ENCODE results near the gene ABR.

The ABR gene

DNA sequence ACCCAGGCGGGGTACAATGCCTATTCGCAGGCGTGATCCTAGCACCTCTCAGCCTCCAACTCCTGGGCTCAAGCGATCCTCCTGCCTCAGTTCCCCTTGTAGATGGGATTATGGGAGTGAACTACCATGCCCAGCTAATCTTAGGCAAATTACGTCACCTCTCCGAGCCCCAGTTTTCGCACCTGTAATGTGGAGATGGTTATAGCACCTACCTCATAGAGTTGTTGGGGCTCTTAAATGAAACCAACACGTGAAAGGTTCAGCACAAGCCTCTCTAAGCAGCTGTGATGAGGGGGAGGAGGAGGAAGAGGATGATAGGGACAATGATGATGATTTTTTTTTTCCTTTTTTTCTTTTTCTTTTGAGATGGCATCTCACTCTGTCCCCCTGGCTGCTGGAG is 59.9 kb downstream of the ABR start:
- DNase-seq: no peak

DNA sequence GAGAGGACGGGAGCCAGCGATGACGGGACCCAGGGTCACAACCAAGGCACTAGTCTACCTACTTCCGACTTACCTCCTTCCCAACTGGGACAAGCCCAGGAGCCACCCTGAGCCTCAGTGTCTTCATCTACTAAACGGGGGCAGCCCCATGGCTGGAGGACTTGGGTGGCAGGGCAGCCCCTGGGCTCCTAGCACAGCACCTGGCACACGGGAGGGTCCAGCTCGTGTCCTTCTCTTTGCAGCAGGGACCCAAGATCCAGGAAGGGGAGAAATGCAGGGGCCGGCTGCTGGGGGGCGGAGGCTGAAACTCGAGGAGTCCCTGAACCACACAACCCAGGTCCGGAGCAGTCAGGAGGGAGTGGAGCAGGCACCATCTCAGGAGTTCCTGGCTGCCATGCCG is 63.2 kb downstream of the ABR start:
- no peak for DNase-seq

DNA sequence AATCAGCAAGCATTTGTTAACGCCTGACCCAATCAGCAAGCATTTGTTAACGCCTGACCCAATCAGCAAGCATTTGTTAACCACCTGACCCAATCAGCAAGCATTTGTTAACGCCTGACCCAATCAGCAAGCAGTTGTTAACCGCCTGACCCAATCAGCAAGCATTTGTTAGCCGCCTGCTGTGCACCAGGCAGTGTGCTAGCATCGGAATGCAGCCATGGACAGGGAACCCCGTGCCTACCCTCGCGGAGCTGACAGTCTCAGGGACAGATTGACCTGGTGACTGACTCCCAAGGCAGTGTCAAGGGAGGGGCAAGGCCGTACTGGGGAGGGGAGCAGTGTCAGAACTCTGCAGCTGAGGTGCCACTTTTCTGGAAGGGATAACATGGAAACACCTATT is 66.9 kb downstream of the ABR start:
- peak in 1 of 5 experiments; percentile 36 for DNase-seq

DNA sequence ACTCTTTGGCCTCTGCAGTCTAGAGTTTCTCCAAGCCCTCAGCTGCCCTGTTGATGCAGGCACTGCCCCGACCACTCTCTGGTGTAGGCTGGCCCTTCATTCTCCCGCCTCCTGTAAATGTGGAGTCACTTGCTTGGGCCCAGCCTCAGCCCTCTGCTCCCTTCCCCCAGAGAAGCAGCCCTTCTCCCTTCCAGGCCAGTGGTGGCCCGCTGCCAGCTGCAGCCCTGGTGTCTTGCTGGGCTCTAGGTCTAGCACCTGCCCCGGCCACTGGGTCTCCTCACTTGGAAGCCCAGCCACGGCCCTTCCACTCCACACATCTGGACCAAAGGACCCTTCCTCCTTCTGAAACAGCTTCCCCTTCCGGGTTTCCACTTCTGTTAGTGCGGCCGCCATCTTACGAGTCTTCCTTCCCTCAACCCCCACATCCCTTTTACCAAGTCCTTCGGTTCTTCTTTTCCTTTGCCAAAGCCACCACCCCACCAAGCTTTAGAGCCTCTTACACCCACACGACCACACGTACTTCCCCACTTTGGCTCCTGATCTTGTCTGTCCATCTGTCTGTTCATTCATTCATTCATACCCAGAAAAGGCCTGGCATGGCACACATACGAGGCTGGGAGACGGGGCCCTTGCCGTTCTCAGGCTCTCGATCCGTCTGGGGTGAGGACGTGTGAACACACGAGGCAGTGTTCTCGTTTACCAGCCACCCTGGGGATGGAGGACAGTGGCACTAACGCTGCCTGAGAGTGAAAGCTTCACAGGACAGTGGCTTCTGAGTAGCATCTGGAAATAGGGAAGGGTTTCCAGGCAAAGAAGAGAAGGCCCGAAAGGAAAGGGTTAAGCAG is 68.0 kb downstream of the ABR start:
- no peak for DNase-seq

DNA sequence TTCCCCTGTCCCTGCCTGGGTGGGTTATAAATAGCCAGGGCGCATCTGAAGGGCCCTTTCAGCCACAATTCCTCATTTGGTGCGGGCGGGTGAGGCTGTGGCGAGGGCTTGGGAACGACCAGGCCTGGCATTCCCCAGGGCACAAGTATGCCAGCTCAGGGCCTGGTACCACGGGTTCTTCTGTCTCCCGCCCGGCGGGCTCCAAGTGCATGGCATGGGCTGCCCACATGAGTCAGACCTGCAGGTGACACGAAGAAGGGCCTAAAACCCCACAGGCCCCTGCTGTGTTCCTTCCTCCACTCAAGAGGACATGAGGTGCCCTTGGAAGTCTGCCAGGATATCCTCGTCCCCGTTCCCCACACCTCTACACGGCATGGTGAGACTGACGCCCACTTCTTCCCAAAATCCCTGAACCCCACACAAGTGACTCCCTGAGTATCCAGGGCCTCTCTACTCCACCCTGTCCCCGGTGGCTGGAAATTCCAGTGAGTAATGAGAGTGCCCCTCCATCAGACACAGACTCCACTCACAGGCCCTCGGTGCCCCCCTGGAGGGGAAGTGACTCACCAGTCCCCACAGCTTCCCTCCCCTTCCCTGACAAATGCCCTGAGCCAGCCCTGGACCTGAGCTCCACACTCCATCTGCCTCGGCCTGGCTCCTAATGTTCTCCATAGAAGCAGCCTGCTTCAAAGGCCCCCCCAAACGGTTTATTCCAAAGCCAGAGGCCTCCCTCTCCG is 68.8 kb downstream of the ABR start:
- no peak for DNase-seq

DNA sequence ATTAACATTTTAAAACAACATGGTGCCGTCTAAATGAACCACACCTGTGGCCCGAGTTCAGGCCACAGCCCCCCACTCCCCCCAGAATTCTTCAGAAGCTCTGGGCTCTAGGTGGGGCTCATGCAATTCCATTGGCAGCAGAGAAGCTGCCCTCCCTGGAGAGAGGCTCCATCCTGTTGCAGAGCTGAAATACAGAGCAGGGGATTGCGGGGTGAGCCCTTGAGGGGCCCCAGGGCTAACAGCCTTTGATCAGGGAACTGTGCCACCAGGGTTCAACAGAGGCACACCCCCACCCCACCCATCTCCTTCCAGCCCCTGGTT is 69.3 kb downstream of the ABR start:
- no peak for DNase-seq

DNA sequence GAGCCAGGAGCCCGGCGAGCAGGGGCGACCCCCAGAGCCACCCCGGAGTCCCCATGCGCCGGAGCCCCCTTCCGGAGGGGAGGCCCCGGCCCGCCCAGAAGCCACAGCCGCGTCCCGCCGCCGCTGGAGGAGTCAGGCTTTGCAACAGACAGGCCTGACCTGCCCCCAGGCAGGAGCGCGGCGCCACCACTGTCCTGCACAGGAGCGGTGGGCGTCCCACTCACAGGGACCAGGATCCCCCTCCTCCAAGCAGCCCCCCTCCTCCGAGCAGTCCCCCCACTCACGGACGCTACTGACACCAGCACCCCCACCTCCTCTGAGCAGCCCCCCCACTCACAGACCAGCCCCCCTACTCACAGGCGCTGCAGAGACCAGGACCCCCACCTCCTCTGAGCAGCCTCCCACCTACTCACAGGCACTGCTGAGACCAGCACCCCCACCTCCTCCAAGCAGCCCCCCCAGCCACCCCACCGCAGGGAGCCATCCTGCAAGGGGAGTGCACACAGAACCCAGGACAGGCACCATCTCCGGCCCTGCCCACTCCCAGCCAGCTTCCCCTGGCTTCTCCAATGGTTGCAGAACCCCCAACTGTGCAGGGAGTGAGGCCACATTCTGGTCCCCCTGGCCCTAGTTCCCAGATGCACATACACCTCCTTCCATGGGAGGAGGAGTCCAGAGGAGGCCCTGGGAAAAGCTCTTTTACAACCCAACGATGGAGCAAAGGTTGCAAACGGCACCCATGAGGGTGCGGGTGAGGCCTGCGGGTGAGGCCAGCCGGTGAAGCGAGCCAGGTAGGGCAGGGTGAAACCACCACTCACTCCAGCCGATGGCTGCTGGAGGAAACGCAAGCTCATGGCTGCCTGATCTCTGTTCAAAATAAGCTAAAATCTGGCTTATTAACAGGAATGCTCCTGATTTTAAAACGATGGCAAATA is 69.9 kb downstream of the ABR start:
- DNase-seq: peak in 2 of 5 experiments; percentile 13 to 34

DNA sequence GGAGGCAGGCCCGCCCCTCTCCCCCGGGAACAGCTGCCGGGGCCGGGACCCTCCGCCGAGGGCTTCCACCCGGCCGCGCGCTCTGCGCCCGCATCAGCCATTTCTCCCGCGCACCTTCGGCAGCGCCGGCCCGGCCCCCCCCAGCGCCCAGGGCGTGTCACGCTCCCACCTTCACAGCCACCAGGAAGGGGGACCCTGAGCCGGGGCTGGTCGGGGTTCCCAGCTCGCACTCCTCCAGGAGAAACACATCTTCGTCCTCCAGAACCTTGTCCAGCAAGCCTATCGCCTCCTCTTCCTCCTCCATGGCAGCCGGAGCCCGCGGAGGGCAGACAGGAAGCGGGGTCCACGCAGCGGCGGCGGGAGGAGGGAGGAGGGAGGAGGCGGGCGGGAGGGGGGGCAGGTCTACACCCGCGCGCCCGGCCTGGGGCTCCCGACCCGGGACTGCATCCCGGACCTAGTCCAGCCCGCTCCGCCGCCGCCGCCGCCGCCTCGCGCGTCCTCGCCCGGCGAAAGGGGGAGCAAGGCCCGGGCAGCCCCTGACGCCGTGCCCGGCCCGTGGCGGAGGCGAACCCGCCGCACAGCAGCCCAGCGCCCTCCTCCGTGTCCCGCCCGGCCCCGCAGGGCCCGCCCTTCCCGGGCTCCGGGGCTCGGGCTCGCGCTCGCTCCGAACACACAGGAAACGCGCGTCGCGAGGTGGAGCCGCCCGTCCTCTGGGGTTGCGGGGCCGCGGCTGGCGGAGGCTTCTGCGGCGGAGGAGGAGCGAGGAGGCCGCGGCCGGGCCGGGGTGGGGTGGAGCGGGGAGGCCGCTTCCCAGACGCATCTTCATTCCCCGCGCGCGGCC is 70.8 kb downstream of the ABR start:
- peak; percentile 36 to 84 (median 66) for DNase-seq

DNA sequence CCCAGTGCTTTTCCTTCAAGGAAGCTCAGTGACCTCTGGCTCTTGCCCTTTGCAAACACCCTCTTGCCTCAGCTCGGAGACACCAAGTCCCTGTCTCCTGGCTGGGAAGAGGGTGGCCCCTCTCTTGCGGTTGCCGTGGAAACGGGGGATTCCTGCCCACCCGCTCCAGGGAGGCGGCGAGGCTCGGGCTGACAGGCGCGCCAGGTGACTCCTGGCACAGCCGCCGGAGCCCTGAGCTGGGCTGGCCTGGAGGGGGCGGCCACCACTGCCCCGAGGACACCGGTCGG is 71.4 kb downstream of the ABR start:
- DNase-seq: peak in 1 of 5 experiments; percentile 35

DNA sequence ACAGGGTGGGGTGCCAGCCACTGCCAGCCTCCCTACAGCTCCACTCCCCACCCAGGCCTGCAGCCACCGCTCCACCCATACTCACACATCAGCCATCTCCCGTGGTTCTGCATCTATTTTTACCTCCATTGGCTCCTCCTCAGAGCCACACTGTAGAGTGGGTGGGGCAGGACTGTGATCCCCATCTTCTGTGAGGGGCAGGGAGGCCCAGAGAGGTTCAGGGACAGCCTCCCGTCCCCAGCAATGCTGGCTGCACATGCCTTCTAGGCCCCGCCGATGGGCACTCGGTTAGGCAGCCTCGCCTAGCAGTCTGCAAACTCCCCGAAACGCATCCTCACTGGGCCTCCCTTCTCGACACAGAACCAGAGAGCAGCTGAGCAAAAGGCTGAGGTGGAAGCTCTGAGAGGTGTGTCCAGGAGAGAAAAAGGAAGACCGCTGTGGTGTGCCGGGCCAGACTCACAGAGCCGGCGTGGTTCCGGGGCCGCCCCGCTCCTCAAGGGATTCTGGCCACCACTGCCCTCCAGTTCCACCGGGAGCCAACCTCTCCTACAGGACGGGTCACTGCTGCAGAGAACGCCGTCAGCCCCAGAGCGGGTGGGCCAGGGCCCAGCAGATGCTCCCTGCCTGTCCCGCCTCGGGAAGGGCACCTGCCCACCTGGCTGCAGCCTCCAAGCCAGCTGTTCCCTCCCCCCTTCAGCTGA is 71.9 kb downstream of the ABR start:
- DNase-seq: peak in 1 of 5 experiments; percentile 40

DNA sequence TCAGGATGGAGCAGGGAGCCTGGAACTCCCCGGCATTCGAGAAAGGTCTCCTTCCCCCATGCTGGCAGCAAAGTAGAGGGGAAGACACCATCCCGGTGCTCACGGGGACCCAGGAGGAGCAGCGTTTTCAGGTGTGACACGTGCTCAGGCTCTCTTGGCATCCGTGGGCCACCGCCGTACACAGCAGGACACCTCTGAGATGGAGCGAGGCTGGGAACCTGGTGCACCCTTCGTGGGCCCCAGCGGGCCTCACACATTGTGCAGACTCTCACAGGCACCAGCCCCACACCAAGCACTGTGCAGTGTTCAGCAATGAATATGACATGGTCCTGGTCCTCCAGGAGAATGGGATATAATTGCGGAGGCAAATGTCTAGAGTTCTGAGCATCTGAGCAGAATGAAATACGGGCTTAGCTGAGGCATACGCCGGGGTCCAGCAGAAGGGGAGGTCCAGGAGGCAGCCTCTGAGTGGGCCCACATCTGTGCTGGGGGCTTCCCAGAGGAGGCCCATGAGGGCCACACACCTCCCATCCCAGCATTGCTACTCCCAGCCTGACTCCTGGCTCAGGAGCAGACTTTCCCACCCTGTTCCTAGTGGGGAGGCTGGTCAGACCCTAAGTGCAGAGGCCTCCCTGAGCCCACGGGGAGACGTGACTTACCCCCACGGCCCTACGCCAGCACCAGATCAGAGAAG is 72.6 kb downstream of the ABR start:
- DNase-seq: no peak

DNA sequence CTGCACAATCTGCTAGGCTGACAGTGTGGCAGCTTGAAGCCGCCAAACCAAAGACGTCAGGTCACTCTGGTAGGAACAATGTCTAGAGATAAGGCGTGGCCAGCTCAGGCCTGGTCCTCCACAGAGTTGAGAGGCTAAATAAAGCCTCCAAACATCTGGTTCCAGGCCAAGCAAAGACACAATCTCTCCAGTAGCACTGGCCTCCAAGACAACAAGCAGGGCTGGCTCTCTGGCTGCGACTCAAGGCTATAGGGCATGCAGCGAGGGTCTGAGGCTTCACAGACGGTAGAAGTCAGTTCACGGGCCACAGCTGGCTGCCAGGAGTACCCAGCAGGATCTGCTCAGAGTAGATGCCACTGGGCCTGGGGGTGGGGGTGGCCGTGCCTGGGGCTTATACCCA is 75.6 kb downstream of the ABR start:
- DNase-seq: no peak

DNA sequence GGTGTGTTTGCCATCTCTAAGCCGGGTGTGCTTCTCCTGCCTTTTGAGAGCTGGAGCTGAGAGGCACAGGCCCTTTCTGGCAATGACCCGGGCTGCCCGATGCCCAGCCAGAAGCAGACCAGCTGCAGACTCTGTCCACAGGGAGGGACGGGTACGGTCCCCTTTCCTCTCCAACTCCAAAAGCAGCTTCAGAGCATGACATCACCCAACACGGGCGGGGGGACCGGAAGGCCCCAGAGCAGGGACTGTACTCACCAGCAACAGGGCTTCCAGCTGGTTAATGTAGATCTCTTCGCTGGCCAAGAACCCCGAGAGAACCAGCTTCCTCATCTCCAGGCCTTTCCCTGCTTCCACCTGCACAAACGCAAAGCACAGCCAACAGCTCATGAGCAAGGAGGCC is 79.4 kb downstream of the ABR start:
- no peak for DNase-seq

DNA sequence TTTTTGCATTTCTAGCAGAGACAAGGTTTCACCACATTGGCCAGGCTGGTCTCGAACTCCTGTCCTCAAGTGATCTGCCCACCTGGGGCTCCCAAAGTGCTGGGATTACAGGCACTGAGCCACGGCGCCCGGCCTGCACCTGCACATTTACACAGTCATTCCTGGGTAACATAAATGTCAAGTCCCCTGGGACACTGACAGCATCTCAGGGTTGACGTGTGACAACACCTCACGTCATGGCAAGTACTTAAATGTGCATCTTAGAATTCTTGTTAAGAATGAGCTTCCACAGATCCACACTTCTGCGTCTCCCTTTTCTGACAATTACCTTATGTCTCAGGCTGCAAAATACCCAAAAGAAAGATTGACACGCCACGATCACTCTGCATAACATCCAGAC is 80.5 kb downstream of the ABR start:
- DNase-seq: no peak

DNA sequence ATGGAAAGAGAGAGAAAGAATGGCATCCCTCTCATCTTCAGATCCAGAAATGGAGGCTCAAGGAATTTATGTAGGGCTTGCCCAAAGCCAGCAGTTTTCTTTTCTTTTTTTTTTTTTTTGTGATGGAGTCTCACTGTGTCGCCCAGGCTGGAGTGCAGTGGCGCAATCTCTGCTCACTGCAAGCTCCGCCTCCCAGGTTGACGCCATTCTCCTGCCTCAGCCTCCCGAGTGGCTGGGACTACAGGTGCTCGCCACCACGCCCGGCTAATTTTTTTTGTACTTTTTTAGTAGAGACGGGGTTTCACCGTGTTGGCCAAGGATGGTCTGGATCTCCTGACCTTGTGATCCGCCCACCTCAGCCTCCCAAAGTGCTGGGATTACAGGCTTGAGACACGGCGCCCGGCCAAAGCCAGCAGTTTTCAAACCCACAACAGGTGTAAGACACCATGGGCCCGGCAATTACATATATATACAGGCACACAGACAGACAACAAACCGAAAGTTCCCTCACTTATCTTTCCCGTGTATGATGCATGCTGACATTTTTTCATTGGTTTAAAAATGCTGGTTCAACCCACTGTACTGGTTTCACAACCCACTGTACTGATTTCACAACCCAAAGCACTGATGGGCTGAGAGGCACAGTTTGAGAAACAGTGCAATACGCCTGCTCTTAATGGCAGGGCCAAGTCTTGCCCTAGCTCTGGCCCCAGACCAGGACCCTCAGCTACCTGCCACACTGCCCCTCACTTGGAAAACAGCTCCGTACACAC is 81.6 kb downstream of the ABR start:
- peak in 1 of 5 experiments; percentile 49 for DNase-seq

DNA sequence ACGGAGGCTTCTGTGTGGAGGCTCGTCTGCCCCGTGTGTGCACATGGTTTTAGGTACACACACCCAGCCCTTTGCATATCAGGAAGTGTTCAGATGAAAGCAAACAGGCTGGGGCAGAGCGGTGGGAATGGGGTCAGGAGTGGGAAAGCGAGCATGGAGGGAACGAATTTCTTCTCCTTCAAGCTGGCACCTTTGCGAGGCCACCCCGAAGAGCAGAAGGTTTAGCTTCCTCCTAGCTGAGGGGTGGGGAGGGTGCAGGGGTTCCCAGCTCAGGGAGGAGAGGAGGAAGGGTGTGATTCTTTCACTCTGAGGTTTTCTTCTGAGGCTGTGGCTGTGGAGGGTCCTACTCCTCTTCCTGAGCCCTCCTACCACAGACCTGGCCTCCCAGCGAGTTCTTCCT is 83.6 kb downstream of the ABR start:
- no peak for DNase-seq

DNA sequence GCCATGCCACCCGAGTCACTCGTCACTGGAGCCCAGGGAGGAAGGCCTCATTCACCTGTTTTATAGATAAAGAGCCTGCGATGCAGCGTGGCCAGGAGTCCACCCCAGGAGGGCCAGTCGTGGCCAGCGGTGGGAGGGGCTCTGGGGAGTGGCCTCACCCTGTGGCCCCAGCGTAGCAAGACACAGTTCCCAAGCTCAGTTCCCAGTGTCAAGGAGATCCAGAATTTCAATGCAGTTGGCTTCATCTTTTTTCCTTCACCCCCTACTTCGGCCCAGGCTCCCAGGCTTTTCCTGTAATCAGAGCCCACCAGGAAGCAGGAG is 84.0 kb downstream of the ABR start:
- no peak for DNase-seq

DNA sequence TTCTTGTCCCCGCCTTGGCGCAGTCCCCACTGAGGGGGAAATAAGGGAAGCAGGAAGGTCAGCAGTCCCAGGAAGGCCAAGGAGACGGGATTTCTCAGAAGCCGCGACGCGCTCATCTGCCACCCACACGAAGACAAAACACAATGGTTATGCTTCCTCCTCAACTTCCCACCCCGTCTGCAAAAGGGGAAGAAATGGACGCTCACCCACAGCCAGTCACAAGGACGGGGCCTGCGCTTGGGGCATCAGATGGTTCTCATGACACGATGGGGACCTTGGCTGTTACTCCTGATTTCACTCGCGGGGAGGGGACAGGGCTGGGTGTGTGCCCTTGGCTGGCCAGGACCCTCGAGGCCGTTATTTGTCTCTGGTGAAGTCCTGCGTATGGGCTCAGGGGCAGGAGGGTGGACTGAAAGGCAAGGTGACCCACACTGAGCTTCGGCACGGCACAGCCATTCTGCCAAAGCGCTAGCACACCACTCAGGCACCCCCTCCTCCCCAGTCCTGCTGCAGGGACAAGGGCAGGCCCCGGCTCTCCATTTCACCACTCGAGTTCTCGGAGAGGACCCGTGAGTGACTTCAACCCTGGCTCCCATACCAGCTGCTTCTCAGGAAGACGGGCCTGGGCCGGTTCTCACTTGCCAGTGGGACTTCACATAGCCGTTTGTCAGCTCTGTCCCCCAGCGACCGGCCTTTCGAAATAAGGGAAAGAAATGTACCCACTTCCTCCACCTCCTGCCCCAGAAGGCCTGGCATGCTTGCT is 84.5 kb downstream of the ABR start:
- DNase-seq: no peak

DNA sequence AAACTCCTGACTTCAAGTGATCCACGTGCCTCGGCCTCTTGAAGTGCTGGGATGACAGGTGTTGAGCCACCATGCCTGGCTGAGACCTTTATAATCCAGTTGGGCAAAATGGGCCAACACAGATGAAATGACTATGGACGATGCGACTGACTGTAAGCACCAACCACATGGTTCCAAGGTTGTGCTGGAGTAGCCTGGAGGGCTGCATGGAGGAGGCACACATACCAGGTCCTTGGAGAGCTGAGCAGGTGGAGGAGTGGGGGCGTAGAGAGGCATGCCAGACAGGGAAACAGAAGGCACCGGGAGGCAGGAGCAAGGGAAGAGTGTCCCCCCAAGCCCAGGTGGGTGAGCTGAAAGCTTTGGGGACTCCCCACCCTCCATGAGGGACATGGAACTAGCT is 85.2 kb downstream of the ABR start:
- no peak for DNase-seq

DNA sequence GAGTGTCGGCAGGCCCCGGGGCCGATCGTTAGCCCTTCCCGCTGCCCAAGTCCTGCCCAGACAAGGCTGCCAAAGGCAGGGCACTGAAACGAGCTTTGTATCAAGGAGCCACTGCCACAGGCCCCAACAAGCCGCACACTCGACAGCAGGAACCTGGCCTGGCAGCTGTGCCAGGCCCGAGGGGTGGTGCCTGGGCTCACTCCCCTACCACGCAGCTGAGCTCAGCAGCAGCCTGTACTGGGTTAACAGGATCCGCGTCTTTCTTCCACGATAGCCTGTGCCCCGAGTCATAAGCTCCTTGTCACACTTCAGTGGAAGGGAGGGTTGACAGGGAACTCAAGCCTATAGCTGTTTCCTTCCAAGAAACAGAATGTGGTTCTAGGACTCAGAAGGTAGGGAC is 87.9 kb downstream of the ABR start:
- no peak for DNase-seq

Measured in T-helper 2 cell (primary cell).